RWPE2 (cell line): ENCODE data around the gene SP140L.

Source experiments
- ATAC-seq: fragments of 200-7000 bp; cut with Tn5 transposase; 3 replicates; pipeline ENCODE4 v1.9.1; 2021; ENCODE audit warnings: low read depth
- DNase-seq: peaks from one replicate; pipeline ENCODE4 v3.0.0-alpha.2; 2020; ENCODE audit warnings: low spot score
- H3K27ac ChIP-seq: fragments of 450-650 bp; 2 replicates; pipeline ENCODE4 v1.5.1; 2017; ENCODE audit warnings: mild to moderate bottlenecking; ENCODE audit not compliant: poor library complexity, severe bottlenecking
- H3K27me3 ChIP-seq: fragments of 250-450 bp; sonication (Bioruptor Pico); 2 replicates; pipeline ENCODE4 v1.5.1; 2021; ENCODE audit warnings: mild to moderate bottlenecking, moderate library complexity; ENCODE audit not compliant: insufficient read depth, poor library complexity, severe bottlenecking
- H3K36me3 ChIP-seq: fragments of 250-450 bp; sonication (Bioruptor Pico); 2 replicates; pipeline ENCODE4 v1.5.1; 2020; ENCODE audit warnings: low read depth, mild to moderate bottlenecking, moderate library complexity
- H3K4me1 ChIP-seq: fragments of 250-450 bp; sonication (Bioruptor Pico); 2 replicates; pipeline ENCODE4 v1.5.1; 2021; ENCODE audit warnings: mild to moderate bottlenecking, moderate library complexity; ENCODE audit not compliant: insufficient read depth, poor library complexity, severe bottlenecking
- H3K4me3 ChIP-seq: fragments of 250-450 bp; sonication (Bioruptor Pico); 2 replicates; pipeline ENCODE4 v1.5.1; 2021; ENCODE audit warnings: mild to moderate bottlenecking, moderate library complexity; ENCODE audit not compliant: severe bottlenecking
- H3K9me3 ChIP-seq: fragments of 250-450 bp; sonication (Bioruptor Pico); 2 replicates; pipeline ENCODE4 v1.5.1; 2021; ENCODE audit warnings: mild to moderate bottlenecking, moderate library complexity; ENCODE audit not compliant: severe bottlenecking
- CTCF ChIP-seq: fragments of 450-650 bp; IDR thresholded peaks from one replicate; pipeline ENCODE4 v1.5.1; 2017; ENCODE audit warnings: mild to moderate bottlenecking, moderate library complexity; ENCODE audit not compliant: poor library complexity, severe bottlenecking

Gene SP140L

GRCh38 chr2:230296917-230297316 is 30.1 kb upstream of the SP140L start:
- no peak for DNase-seq
- no peaks in the 10 kb centered on the region for H3K27me3 ChIP-seq
- no peak overlapping the region for H3K27ac ChIP-seq
- H3K4me1 ChIP-seq: no peaks in the 10 kb centered on the region
- H3K36me3 ChIP-seq: no peaks in the 10 kb centered on the region
- ATAC-seq: no peak
- no peak overlapping the region for H3K4me3 ChIP-seq
- TF ChIP-seq CTCF: no peak
- no peaks in the 10 kb centered on the region for H3K9me3 ChIP-seq

GRCh38 chr2:230299618-230300017 is 27.4 kb upstream of the SP140L start:
- no peaks in the 10 kb centered on the region for H3K4me1 ChIP-seq
- no peak overlapping the region for H3K4me3 ChIP-seq
- H3K27me3 ChIP-seq: no peaks in the 10 kb centered on the region
- no peaks in the 10 kb centered on the region for H3K9me3 ChIP-seq
- no peak for DNase-seq
- TF ChIP-seq CTCF: no peak
- ATAC-seq: no peak
- H3K36me3 ChIP-seq: no peaks in the 10 kb centered on the region
- H3K27ac ChIP-seq: no peak overlapping the region

- ATAC-seq (no peak), DNase-seq (no peak)
Measured at GRCh38 chr2:230305416-230306275, 21.3 kb upstream of the SP140L start.

GRCh38 chr2:230306474-230306873 is 20.5 kb upstream of the SP140L start:
- ATAC-seq (no peak), DNase-seq (no peak)

More at GRCh38 chr2:230305416-230306275, 21.3 kb upstream of the SP140L start:
- no peaks in the 10 kb centered on the region for H3K36me3 ChIP-seq
- no peaks in the 10 kb centered on the region for H3K4me1 ChIP-seq
- H3K27me3 ChIP-seq: no peaks in the 10 kb centered on the region
- no peaks in the 10 kb centered on the region for H3K9me3 ChIP-seq
- H3K27ac ChIP-seq: no peak overlapping the region
- no peak overlapping the region for H3K4me3 ChIP-seq
- TF ChIP-seq CTCF: no peak

More at GRCh38 chr2:230306474-230306873, 20.5 kb upstream of the SP140L start:
- H3K27ac ChIP-seq: no peak overlapping the region
- no peaks in the 10 kb centered on the region for H3K36me3 ChIP-seq
- H3K9me3 ChIP-seq: no peaks in the 10 kb centered on the region
- no peaks in the 10 kb centered on the region for H3K4me1 ChIP-seq
- no peaks in the 10 kb centered on the region for H3K27me3 ChIP-seq
- no peak overlapping the region for H3K4me3 ChIP-seq
- no peak for TF ChIP-seq CTCF
